Measurements from ENCODE around the gene LARGE1.

LARGE1 gene

DNA sequence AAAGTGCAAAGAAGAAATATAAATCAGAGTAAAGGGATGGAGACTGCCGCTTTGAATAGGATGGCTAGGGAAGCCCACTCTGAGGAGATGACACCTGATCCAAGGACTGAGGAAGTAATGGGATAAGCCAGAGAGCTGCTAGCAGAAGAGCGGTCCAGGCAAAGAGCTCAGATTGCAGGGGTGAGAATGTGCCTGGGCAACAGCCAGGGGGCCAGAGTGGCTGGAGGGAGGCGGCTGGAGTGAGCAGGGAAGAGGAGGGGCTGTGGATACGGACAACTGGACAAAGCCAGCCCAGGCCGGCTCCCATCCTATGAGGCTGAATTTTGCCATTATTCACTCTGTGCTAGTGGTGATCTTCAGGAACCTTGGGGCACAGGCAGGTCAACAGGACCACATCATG lies 501.8 kb downstream of the LARGE1 start:
- TF ChIP-seq CTCF (IDR thresholded peaks at IDR 0.05): no peak

DNA sequence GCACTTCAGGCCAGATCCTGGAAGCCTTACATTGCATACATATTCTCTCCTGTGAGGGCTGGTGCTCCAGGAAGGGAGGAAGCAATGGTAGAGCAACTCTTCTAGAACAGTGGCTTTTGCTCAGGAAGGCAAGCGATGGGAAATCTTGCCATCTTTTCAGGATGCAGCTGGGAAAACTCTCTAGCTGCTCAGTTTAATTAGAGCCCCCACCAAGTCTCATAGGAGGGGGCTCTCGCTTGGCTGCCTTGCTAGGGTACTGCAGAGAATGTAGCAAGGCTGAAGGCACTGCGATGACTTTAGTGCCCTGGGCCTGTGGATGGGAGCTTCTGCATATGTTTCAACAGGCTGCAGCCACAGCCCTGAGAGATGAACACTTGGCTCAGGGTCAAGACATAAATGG lies 504.9 kb downstream of the LARGE1 start:
- no peak for TF ChIP-seq CTCF (IDR thresholded peaks at IDR 0.05)

DNA sequence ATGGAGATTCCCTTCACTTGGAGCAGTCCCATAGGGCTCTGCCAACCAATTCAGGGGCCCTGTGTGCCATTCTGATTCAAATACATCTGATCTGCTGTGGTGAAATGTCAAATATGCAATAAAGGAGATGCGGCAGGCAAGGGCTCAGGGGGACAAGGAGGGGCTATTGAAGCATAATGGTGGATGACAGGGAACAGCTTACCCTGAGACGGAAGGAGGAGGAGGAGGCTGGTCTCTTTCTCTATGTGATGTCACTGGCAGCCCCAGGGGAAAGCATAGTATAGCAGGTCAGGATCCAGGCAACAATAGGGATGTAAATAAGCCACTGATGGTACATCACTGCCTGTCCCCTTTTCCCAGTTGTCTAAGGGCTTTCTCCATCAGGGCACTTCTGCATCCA lies 511.2 kb downstream of the LARGE1 start:
- TF ChIP-seq CTCF (IDR thresholded peaks at IDR 0.05): no peak

- TF ChIP-seq CTCF (IDR thresholded peaks at IDR 0.05): no peak
Measured at GRCh38 chr22:33405194-33405593, 515.1 kb downstream of the LARGE1 start.

GRCh38 chr22:33404723-33405122 lies 515.6 kb downstream of the LARGE1 start:
- no peak for TF ChIP-seq CTCF (IDR thresholded peaks at IDR 0.05)

DNA sequence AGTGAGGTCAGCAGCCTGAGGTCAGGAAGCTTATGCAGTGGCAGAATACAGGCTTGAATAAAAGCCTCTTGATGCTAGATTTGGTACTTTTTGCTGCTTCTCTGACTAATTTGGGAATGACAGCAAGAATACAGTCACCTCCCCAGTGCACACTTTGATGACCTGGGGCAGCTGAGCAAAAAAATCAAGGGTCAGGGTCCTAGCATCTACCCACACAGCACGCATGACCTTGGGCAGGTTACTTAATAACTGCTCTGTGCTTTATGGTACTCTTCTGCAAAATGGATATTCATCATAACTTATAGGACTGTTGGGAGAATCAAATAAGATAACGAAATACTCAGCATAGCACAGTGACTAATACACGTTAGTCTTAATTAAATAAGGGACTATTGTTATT lies 518.0 kb downstream of the LARGE1 start:
- TF ChIP-seq CTCF (IDR thresholded peaks at IDR 0.05): no peak

GRCh38 chr22:33401291-33401690 lies 519.0 kb downstream of the LARGE1 start:
- no peak for TF ChIP-seq CTCF (IDR thresholded peaks at IDR 0.05)

GRCh38 chr22:33400891-33401290 lies 519.4 kb downstream of the LARGE1 start:
- no peak for TF ChIP-seq CTCF (IDR thresholded peaks at IDR 0.05)
